ENCODE data around the gene TMEM178A.

- TF ChIP-seq, protein P1, sequence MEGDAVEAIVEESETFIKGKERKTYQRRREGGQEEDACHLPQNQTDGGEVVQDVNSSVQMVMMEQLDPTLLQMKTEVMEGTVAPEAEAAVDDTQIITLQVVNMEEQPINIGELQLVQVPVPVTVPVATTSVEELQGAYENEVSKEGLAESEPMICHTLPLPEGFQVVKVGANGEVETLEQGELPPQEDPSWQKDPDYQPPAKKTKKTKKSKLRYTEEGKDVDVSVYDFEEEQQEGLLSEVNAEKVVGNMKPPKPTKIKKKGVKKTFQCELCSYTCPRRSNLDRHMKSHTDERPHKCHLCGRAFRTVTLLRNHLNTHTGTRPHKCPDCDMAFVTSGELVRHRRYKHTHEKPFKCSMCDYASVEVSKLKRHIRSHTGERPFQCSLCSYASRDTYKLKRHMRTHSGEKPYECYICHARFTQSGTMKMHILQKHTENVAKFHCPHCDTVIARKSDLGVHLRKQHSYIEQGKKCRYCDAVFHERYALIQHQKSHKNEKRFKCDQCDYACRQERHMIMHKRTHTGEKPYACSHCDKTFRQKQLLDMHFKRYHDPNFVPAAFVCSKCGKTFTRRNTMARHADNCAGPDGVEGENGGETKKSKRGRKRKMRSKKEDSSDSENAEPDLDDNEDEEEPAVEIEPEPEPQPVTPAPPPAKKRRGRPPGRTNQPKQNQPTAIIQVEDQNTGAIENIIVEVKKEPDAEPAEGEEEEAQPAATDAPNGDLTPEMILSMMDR (IDR thresholded peaks at IDR 0.05) = no peak
- no peak for TF ChIP-seq POLR2A (IDR thresholded peaks at IDR 0.05)
Measured at GRCh38 chr2:39659765-39660611, 5.7 kb upstream of the TMEM178A start.
